Esophagus muscularis mucosa (tissue), 4 donors: ENCODE data around the gene MSRB3.

Experiments used
- EP300 ChIP-seq: sonication (generic); formaldehyde crosslinking; IDR thresholded peaks from one replicate; pipeline ENCODE4 v1.6.1; 2017; ENCODE audit warnings: antibody characterized with exemption
- POLR2A ChIP-seq: fragments of 450-650 bp; IDR thresholded peaks from one replicate; pipeline ENCODE4 v1.6.1; 2017; ENCODE audit warnings: antibody characterized with exemption, moderate library complexity, mild to moderate bottlenecking, low read depth
- TF ChIP-seq, protein P1 (sequence below), 3 experiments: fragments of 200-600 bp in 2 of 3; fragments of 450-650 bp in 1 of 3; sonication (generic) in 2 of 3; IDR thresholded peaks; one replicate each; pipeline ENCODE4 v1.5.1; 2017 to 2019; ENCODE audit warnings: antibody characterized with exemption in 3 of 3, mild to moderate bottlenecking in 2 of 3, moderate library complexity in 1 of 3

DNA sequence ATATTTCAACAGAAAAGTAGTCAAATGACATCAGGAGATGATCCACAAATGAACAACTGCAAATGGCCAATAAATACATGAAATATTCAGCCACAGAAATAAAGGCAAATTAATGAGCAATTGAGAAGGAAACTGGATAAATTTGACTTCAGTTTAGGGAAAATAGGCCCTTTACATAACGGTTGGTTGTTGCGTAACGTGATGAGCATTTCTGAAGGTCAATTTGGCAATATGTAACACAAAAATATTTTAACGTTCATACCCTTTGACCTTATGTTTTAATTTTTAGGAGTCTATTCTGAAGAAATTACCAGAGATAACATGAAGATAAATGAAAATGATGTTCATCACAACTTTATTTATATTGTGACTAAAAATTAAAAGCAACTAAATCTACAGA, 14.7 kb upstream of the MSRB3 start:
- TF ChIP-seq, protein P1, sequence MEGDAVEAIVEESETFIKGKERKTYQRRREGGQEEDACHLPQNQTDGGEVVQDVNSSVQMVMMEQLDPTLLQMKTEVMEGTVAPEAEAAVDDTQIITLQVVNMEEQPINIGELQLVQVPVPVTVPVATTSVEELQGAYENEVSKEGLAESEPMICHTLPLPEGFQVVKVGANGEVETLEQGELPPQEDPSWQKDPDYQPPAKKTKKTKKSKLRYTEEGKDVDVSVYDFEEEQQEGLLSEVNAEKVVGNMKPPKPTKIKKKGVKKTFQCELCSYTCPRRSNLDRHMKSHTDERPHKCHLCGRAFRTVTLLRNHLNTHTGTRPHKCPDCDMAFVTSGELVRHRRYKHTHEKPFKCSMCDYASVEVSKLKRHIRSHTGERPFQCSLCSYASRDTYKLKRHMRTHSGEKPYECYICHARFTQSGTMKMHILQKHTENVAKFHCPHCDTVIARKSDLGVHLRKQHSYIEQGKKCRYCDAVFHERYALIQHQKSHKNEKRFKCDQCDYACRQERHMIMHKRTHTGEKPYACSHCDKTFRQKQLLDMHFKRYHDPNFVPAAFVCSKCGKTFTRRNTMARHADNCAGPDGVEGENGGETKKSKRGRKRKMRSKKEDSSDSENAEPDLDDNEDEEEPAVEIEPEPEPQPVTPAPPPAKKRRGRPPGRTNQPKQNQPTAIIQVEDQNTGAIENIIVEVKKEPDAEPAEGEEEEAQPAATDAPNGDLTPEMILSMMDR (IDR thresholded peaks at IDR 0.05), result no peak
- TF ChIP-seq POLR2A (no peak), EP300 (no peak)
